Stimulated activated CD8-positive, alpha-beta memory T cell treated with anti-CD3 and anti-CD28 coated beads, Interleukin-2, amount 100 ng/mL, for 1 hour (primary cell): ENCODE results near the gene ST3GAL2.
"Not testable (repeated sequence)": the region's sequence is repeated elsewhere in the genome, so short reads cannot be mapped to it uniquely, and the experiment has no call there.

ENCODE experiments used
- DNase-seq, 2 donors: peaks; one replicate each; pipeline ENCODE4 v3.0.0-alpha.2; 2020; ENCODE audit warnings: low read depth in 2 of 2

Gene ST3GAL2

GRCh38 chr16:70337814-70338213, 101.1 kb downstream of the ST3GAL2 start:
- DNase-seq, result no peak

DNA sequence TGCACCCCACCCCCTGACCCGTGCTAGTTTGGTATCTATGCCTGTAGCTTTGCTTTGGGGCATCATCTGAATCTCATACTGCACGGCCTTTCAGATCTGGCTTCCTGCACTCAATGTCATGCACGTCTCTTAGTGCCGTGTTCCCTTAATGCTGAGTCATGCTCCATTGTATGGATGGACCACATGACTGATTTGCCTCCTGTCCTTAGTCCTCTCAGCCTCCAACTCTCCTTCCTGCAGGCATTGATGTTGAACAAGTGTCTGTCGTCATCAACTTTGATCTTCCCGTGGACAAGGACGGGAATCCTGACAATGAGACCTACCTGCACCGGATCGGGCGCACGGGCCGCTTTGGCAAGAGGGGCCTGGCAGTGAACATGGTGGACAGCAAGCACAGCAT, 106.2 kb downstream of the ST3GAL2 start:
- DNase-seq, result not testable (repeated sequence)

- no peak for DNase-seq
Observed at GRCh38 chr16:70331588-70332358, 107.1 kb downstream of the ST3GAL2 start.

DNA sequence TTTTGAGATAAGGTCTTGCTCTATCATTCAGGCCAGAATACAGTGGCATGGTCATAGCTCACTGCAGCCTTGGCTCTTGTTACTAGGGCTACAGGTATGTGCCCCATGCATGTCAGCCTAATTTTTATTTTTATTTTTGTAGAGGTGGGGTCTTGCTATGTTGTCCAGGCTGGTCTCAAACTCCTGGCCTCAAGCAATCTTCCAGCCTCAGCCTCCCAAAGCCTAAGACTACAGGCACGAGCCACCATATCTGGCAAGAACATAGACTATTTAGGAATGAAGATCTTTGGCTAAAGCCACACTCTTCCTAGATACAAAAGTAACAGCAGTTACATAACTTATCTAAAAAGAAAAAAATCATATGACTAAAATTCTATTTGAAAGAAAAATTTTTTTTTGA, 107.8 kb downstream of the ST3GAL2 start:
- no peak for DNase-seq
